GDM1 (cell line): ENCODE results near the gene DSC1.

Experiments
- DNase-seq: peaks from one replicate; lab custom pipeline; 2025; lab: John Stamatoyannopoulos, UW

Gene DSC1

DNA sequence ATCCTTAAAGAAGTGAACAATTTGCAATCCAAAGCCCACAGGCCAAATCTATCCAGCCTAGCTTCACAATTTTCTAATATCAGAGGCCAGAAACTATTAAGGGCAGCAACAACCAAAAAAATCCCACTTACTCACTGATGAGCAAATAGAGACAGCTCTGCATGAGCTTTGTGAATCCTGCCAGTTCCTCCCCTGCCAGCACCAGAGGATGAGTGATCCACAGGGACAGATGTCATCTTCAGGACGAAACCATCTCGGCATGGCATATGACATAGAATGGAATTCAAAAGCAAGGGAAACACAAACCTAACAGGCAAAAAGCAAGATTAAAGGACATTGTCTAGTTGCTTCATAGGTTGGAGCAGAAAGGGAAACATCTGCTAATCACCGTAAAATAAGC is 58.2 kb downstream of the DSC1 start:
- DNase-seq = no peak

DNA sequence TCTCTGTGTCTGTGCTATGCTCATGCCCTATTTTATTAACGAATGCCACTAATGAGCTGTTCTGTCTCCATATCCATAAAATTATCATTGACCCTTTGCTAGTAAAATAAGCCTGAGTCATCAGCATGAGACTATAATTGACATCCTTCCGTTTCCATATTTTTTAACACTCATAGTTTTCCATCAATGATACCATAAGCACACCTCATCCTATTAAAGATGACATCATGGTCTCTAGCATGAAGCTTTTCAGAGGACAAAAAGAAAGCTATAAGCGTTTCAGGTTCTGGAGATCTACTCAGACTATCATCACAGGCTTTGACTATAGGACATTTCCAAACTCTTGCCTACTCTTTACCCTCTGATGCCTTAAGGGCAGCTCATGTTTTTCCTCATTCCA is 59.2 kb downstream of the DSC1 start:
- DNase-seq = no peak

GRCh38 chr18:31102941-31103340 is 59.7 kb downstream of the DSC1 start:
- DNase-seq = no peak

- DNase-seq = no peak
Measured at GRCh38 chr18:31102025-31102684, 60.5 kb downstream of the DSC1 start, which contains the start of gene DSC2. Gene DSC2 (minus strand): TSS chr18:31102421. CDS start chr18:31101971, 450 bp downstream.

- DNase-seq = no peak
Measured at GRCh38 chr18:31101183-31102024, 61.3 kb downstream of the DSC1 start.

DNA sequence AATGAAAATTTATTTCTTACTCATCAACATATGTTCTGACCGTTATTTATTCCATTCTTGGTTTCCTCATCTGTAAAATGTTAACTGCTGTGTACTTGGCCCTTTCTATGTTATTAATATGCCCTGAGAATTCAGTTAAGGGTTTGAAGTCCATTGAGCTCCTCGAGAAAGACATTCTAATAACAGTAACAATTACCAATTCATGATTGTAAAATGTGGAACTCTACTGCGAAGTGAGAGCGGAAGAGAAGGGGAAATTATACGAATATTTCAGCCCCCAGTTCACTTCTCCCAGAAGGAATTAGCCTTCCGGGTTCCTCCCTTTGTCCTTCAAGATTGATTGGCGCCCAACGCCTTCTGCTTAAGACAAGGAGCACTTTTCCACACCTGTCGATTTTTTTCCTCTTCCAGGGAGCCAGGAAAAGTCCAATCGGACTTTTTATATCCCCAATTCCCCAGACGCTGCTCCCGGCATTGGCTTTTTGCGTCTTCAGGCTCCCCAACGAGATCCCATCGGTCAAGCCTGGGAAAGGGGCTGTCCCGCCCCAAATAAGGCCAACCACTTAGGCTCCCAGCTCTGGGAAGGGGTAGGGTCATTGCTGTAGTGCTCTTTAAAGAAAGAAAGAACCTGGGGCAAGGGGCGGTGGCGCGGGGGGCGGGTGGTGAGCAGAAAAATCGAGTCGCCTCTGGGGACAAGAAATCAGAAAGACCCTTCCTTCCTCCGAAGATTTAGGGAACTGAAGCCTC is 62.0 kb downstream of the DSC1 start:
- DNase-seq = no peak

- DNase-seq = no peak
Measured at GRCh38 chr18:31099450-31100230, 63.0 kb downstream of the DSC1 start.

DNA sequence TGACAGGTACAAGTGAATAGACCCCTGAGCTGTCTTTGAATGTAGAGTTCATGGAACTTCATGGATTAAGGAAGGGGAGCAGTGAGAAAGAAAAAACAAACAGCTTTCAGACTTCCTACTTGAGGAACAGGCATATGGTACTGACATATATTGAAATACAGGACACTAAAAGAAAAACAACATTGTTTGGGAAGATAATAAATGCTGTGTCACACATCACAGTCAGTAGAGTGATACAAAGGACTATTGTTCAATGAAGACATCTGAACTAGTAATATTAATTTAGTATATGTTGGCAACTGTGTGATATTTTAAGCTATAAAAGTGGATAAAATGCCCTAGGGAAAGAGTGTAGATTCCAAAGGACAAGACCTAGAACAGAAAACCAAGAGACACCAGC is 63.8 kb downstream of the DSC1 start:
- no peak for DNase-seq

DNA sequence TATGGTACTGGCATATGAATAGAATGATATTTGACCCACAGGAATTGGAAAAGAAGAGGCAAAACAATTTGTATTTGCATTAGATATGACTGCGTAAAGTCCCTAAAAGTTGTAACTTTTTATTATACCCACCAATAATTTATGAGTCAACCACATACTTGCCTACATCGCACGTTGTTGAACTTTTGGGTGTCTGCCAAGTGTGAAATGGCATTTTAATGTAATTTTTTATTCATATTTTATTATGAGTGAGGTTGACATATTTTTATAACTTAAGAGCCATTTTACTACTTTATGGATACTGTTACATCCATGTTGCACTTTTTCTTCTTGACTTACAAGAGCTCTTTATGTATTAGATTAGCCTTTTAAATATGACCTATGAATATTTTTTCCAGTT is 65.0 kb downstream of the DSC1 start:
- no peak for DNase-seq

- DNase-seq = no peak
Measured at GRCh38 chr18:31093880-31094279, 68.8 kb downstream of the DSC1 start.

GRCh38 chr18:31093294-31093693 is 69.4 kb downstream of the DSC1 start:
- no peak for DNase-seq

GRCh38 chr18:31091350-31091749 is 71.3 kb downstream of the DSC1 start:
- no peak for DNase-seq

DNA sequence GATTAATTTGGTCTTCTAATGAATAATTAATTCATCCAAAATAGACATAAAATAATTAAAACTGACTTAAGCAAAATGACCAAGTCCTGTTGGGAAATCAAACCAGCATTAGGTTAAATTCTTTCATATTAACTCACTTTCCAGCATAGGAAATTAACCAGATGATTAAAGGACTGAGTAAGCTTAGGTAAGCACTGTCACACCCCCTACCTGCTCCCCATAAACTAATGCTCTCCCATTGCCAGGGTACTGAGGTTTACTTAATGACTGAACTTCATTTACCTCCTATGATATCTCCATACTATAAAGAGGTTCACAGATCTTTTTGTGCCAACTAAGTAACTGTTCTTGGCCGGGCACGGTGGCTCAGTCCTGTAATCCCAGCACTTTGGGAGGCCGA is 74.1 kb downstream of the DSC1 start:
- no peak for DNase-seq

DNA sequence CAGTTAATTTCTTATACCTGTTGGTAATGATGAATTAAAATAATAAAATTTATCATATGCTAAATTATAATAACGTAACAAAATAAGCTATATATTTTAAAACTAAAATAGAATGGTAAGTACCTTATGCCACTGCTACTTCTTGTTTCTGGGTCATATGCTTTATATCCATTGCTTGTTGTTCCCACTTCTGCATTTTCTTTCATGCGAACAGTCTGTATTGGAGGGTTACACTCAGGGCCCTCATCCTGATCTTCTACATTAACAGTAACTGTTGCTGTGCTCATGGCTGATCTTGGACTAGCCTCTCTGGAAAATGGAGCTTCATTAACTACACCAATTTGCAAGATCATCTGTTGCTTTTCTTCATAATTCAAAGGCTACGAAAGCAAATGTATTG is 82.7 kb downstream of the DSC1 start:
- DNase-seq = no peak
